Cardiac fibroblast (primary cell): Measurements from ENCODE around the gene KMT2E.

Experiments
- DNase-seq, 2 donors: peaks; one replicate each; pipeline versions ENCODE4 v3.0.0 to v3.0.0-alpha.2; 2010; ENCODE audit warnings: low read depth in 2 of 2
- H3K4me3 ChIP-seq, 2 donors: replicated peaks in 1 of 2; 1 replicate in 1 of 2; 2 replicates in 1 of 2; pipeline ENCODE4 v1.5.1; 2011; ENCODE audit warnings: low read depth in 2 of 2, low read length in 2 of 2, mild to moderate bottlenecking in 2 of 2, moderate library complexity in 1 of 2
- CTCF ChIP-seq: IDR thresholded peaks from one replicate; pipeline ENCODE4 v1.5.1; 2011; ENCODE audit warnings: low read depth, mild to moderate bottlenecking, low read length, inconsistent platforms

The KMT2E gene

GRCh38 chr7:105060437-105060836, 46.4 kb downstream of the KMT2E start:
- DNase-seq = peak in 1 of 2 donors; percentile 22
- no peak overlapping the region for H3K4me3 ChIP-seq
- TF ChIP-seq CTCF = no peak

GRCh38 chr7:105060923-105061322, 46.9 kb downstream of the KMT2E start:
- no peak for DNase-seq
- TF ChIP-seq CTCF = no peak
- H3K4me3 ChIP-seq = no peak overlapping the region

- TF ChIP-seq CTCF = no peak
Observed at GRCh38 chr7:105065104-105065503, 51.1 kb downstream of the KMT2E start.

GRCh38 chr7:105067691-105068090, 53.7 kb downstream of the KMT2E start:
- no peak for DNase-seq
- no peak overlapping the region for H3K4me3 ChIP-seq
- no peak for TF ChIP-seq CTCF

More at GRCh38 chr7:105065104-105065503, 51.1 kb downstream of the KMT2E start:
- H3K4me3 ChIP-seq = no peak overlapping the region
- no peak for DNase-seq

GRCh38 chr7:105068886-105069285, 54.9 kb downstream of the KMT2E start:
- H3K4me3 ChIP-seq = no peak overlapping the region
- DNase-seq = no peak
- TF ChIP-seq CTCF = no peak

GRCh38 chr7:105073143-105073542, 59.1 kb downstream of the KMT2E start:
- DNase-seq = no peak
- no peak for TF ChIP-seq CTCF
- H3K4me3 ChIP-seq = no peak overlapping the region

GRCh38 chr7:105079348-105079747, 65.3 kb downstream of the KMT2E start:
- no peak for DNase-seq
- TF ChIP-seq CTCF = no peak
- no peak overlapping the region for H3K4me3 ChIP-seq
